Neural crest cell (in vitro differentiated cells): ENCODE results near the gene DCAF4L1. TPM values are rescaled to one million over a fixed set of nuclear protein-coding genes. Genes with fewer than 3 reads are reported as not detected.

Experiments
- DNase-seq: peaks from one replicate; pipeline ENCODE4 v3.0.0; 2021; ENCODE audit warnings: low read depth, mixed read lengths, low spot score
- H3K27ac Mint-ChIP-seq: one replicate; pipeline ENCODE4 v1.8.0; 2021; ENCODE audit warnings: mild to moderate bottlenecking, mixed read lengths; ENCODE audit not compliant: unreplicated experiment
- H3K27me3 Mint-ChIP-seq: 2 replicates; pipeline ENCODE4 v1.8.0; 2021; ENCODE audit warnings: low read depth, mild to moderate bottlenecking, mixed read lengths
- H3K36me3 Mint-ChIP-seq: 2 replicates; pipeline ENCODE4 v1.8.0; 2021; ENCODE audit warnings: low read depth, mild to moderate bottlenecking, mixed read lengths
- H3K4me1 Mint-ChIP-seq: 2 replicates; pipeline ENCODE4 v1.8.0; 2021; ENCODE audit warnings: mixed read lengths
- H3K4me3 Mint-ChIP-seq: one replicate; pipeline ENCODE4 v1.8.0; 2021; ENCODE audit warnings: mild to moderate bottlenecking, mixed read lengths
- H3K9me3 Mint-ChIP-seq: 2 replicates; pipeline ENCODE4 v1.8.0; 2021; ENCODE audit warnings: mixed read lengths
- CTCF ChIP-seq: fragments of 200-600 bp; sonication (generic); conservative IDR thresholded peaks from 2 replicates; pipeline ENCODE4 v1.5.0; 2021; ENCODE audit warnings: antibody characterized with exemption, mild to moderate bottlenecking
- total RNA-seq: library from RNA; stranded (reverse); gene quantifications from 2 replicates; pipeline ENCODE4 v1.2.1, GENCODE V29; 2021

DCAF4L1 gene
- total RNA-seq, 1 donor from 2014 or later = 0.26 TPM

- H3K27ac Mint-ChIP-seq = no peak overlapping the region
- H3K36me3 Mint-ChIP-seq = no peaks in the 10 kb centered on the region
- H3K27me3 Mint-ChIP-seq = no peaks in the 10 kb centered on the region
- DNase-seq = no peak
- no peak for TF ChIP-seq CTCF
- no peaks in the 10 kb centered on the region for H3K9me3 Mint-ChIP-seq
- H3K4me1 Mint-ChIP-seq = no peaks in the 10 kb centered on the region
- H3K4me3 Mint-ChIP-seq = no peak overlapping the region
Measured at GRCh38 chr4:41976775-41977516, 4.6 kb upstream of the DCAF4L1 start.

GRCh38 chr4:41977709-41978108, 3.8 kb upstream of the DCAF4L1 start:
- H3K36me3 Mint-ChIP-seq = no peaks in the 10 kb centered on the region
- no peaks in the 10 kb centered on the region for H3K9me3 Mint-ChIP-seq
- H3K4me1 Mint-ChIP-seq = no peaks in the 10 kb centered on the region
- no peaks in the 10 kb centered on the region for H3K27me3 Mint-ChIP-seq
- TF ChIP-seq CTCF = no peak
- H3K4me3 Mint-ChIP-seq = no peak overlapping the region
- no peak overlapping the region for H3K27ac Mint-ChIP-seq
- DNase-seq = no peak

GRCh38 chr4:41982716-41983115, 1.2 kb downstream of the DCAF4L1 start:
- H3K4me1 Mint-ChIP-seq = no peaks in the 10 kb centered on the region
- H3K27ac Mint-ChIP-seq = no peak overlapping the region
- H3K36me3 Mint-ChIP-seq = no peaks in the 10 kb centered on the region
- no peak for DNase-seq
- H3K4me3 Mint-ChIP-seq = no peak overlapping the region
- no peaks in the 10 kb centered on the region for H3K9me3 Mint-ChIP-seq
- no peak for TF ChIP-seq CTCF
- no peaks in the 10 kb centered on the region for H3K27me3 Mint-ChIP-seq

- H3K27ac Mint-ChIP-seq = no peak overlapping the region
- no peak overlapping the region for H3K4me3 Mint-ChIP-seq
- peaks cover 10% of the 10 kb centered on the region for H3K4me1 Mint-ChIP-seq
- H3K27me3 Mint-ChIP-seq = no peaks in the 10 kb centered on the region
- H3K36me3 Mint-ChIP-seq = no peaks in the 10 kb centered on the region
- DNase-seq = no peak
- H3K9me3 Mint-ChIP-seq = no peaks in the 10 kb centered on the region
- no peak for TF ChIP-seq CTCF
Measured at GRCh38 chr4:41985151-41985550, 3.6 kb downstream of the DCAF4L1 start.

GRCh38 chr4:41989994-41990364, 8.4 kb downstream of the DCAF4L1 start:
- H3K27me3 Mint-ChIP-seq = no peaks in the 10 kb centered on the region
- no peak for TF ChIP-seq CTCF
- no peak for DNase-seq

More at GRCh38 chr4:41989994-41990364, 8.4 kb downstream of the DCAF4L1 start:
- Mint-ChIP-seq H3K4me3 (peak overlapping the region; percentile 99), H3K27ac (peak overlapping the region; percentile 88), H3K36me3 (no peaks in the 10 kb centered on the region), H3K9me3 (no peaks in the 10 kb centered on the region), H3K4me1 (peaks cover 30% of the 10 kb centered on the region)
